ENCODE data around the gene PTPN23. TPM values are rescaled to one million over a fixed set of nuclear protein-coding genes. Genes with fewer than 3 reads are reported as not detected.
A peak's percentile ranks its signal among the peaks of the same experiment; 100 is the strongest.
"Not testable (repeated sequence)": the region's sequence is repeated elsewhere in the genome, so short reads cannot be mapped to it uniquely, and the experiment has no call there.

The PTPN23 gene
- total RNA-seq, 1 donor from 2014 or later = 33.7 TPM

DNA sequence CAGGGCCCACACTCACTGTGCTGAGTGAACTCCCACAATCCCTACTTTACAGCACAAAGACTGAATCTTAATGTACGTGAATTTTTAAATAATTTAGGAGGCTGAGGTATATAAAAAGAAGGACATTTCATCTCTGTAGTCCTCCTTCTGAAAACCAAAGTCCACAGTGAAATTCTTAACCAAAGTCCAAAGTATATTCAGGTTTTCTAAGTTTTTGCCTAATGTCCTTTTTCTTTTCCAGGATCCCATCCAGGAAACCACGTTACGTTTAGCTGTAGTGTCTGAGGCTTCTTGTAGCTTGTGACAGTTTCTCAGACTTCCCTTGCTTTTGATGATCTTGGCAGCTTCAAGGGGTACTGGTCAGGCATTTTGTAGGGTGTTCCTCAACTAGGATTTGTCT is 50.4 kb downstream of the PTPN23 start:
- intact Hi-C loops (cut with micrococcal nuclease) = no loop called here
- peaks cover 24% of the 10 kb centered on the region for H3K36me3 Mint-ChIP-seq (ENCODE audit: low read depth)
- peaks cover 3% of the 10 kb centered on the region for H3K4me1 Mint-ChIP-seq (ENCODE audit: low read depth)
- H3K4me3 Mint-ChIP-seq = no peak overlapping the region
- no peaks in the 10 kb centered on the region for H3K9me3 Mint-ChIP-seq
- no peaks in the 10 kb centered on the region for H3K27me3 Mint-ChIP-seq (ENCODE audit: insufficient read depth)
- no peak overlapping the region for H3K27ac Mint-ChIP-seq
- no peak for DNase-seq (ENCODE audit: low spot score)

- no peak overlapping the region for H3K27ac Mint-ChIP-seq
- DNase-seq (ENCODE audit: low spot score) = no peak
- peaks cover 30% of the 10 kb centered on the region for H3K36me3 Mint-ChIP-seq (ENCODE audit: low read depth)
- H3K9me3 Mint-ChIP-seq = no peaks in the 10 kb centered on the region
- H3K4me1 Mint-ChIP-seq (ENCODE audit: low read depth) = peaks cover 3% of the 10 kb centered on the region
- no peaks in the 10 kb centered on the region for H3K27me3 Mint-ChIP-seq (ENCODE audit: insufficient read depth)
- no peak overlapping the region for H3K4me3 Mint-ChIP-seq
- intact Hi-C loops (cut with micrococcal nuclease) = no loop called here
These were observed 51.9 kb downstream of the PTPN23 start for GRCh38 chr3:47432673-47433072.

DNA sequence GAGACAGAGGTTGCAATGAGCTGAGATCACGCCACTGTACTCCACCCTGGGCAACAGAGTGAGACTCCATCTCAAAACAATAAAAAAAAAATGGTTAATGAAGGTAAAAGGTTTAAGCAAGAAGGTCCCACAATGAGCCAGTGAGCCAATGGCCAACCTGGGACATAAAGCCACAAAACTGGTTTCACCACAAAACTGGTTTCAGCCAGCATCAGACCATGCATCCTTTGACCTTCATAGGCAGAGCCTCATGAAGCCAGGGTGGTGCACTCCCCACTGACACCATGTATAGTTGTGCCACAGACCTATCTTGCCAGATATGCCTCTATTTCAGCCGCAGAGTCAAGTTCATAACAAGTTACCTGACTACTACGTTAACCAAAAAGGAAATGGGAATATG is 53.0 kb downstream of the PTPN23 start:
- H3K9me3 Mint-ChIP-seq = no peaks in the 10 kb centered on the region
- no peaks in the 10 kb centered on the region for H3K27me3 Mint-ChIP-seq (ENCODE audit: insufficient read depth)
- H3K4me3 Mint-ChIP-seq = no peak overlapping the region
- intact Hi-C loops (cut with micrococcal nuclease) = no loop called here
- peaks cover 3% of the 10 kb centered on the region for H3K4me1 Mint-ChIP-seq (ENCODE audit: low read depth)
- H3K36me3 Mint-ChIP-seq (ENCODE audit: low read depth) = peaks cover 33% of the 10 kb centered on the region
- DNase-seq (ENCODE audit: low spot score) = no peak
- no peak overlapping the region for H3K27ac Mint-ChIP-seq

DNA sequence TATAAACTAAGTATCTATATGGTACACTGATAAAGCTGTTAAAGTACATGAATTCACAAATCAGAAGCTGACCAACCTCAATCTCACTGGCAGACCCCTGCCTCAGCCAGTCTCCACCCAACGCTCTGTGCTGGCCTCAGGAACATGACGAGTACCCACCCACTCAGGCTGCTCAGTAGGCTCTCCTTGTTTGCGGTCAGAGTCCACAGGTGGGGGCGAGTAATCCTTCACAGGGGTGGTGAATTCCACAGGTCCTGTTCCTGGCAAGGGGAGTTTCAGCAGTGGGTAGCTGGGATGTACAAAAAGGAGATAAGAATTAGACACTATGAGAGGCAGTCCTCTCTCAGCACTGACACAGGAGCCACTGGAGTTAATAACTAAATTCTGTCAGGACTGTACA is 54.0 kb downstream of the PTPN23 start:
- Mint-ChIP-seq H3K4me1 (ENCODE audit: low read depth) (peaks cover 3% of the 10 kb centered on the region), H3K4me3 (no peak overlapping the region), H3K9me3 (no peaks in the 10 kb centered on the region), H3K27me3 (ENCODE audit: insufficient read depth) (no peaks in the 10 kb centered on the region), H3K36me3 (ENCODE audit: low read depth) (peaks cover 30% of the 10 kb centered on the region), H3K27ac (no peak overlapping the region)
- DNase-seq (ENCODE audit: low spot score) = no peak
- intact Hi-C loops (cut with micrococcal nuclease) = no loop called here

DNA sequence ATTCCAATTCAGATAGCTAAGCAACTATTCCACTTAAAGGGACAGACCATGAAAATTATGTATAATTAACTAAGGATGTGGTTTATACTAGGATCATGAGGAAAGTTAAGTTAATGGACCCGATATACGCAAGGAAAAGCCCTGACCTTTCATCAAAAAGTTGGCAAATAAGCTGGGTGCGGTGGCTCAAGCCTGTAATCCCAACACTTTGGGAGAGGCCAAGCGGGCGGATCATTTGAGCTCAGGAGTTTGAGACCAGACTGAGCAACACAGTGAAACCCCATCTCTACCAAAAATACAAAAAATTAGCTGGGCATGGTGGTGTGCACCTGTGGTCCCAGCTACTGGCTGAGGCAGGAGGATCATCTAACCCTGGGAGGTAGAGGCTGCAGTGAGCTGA is 55.4 kb downstream of the PTPN23 start:
- no peak for DNase-seq (ENCODE audit: low spot score)
- peaks cover 25% of the 10 kb centered on the region for H3K36me3 Mint-ChIP-seq (ENCODE audit: low read depth)
- no peak overlapping the region for H3K27ac Mint-ChIP-seq
- peaks cover 3% of the 10 kb centered on the region for H3K4me1 Mint-ChIP-seq (ENCODE audit: low read depth)
- no peaks in the 10 kb centered on the region for H3K27me3 Mint-ChIP-seq (ENCODE audit: insufficient read depth)
- intact Hi-C loops (cut with micrococcal nuclease) = no loop called here
- no peak overlapping the region for H3K4me3 Mint-ChIP-seq
- no peaks in the 10 kb centered on the region for H3K9me3 Mint-ChIP-seq

DNA sequence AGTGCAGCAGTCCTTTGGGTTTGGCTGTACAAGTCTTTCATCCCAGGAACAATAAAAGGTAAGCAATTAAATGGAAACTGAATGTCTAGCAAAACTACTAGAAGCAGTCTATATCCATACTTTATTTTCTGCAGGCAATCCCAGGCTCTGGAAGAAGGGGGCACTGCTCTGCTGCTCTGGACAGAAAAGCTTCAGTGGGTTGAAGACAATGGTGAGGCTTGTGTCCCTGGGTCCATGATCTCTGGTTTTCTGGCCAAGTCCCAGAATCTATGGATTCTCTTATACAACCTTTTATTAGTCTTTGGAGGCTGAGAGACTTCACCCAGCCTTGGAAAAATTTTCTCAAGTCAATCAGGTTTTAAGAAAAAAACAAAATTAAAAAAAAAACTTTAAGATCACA is 59.3 kb downstream of the PTPN23 start:
- no peak overlapping the region for H3K4me3 Mint-ChIP-seq
- DNase-seq (ENCODE audit: low spot score) = no peak
- intact Hi-C loops (cut with micrococcal nuclease) = no loop called here
- H3K27ac Mint-ChIP-seq = no peak overlapping the region
- H3K4me1 Mint-ChIP-seq (ENCODE audit: low read depth) = peaks cover 6% of the 10 kb centered on the region
- no peaks in the 10 kb centered on the region for H3K9me3 Mint-ChIP-seq
- peaks cover 18% of the 10 kb centered on the region for H3K36me3 Mint-ChIP-seq (ENCODE audit: low read depth)
- H3K27me3 Mint-ChIP-seq (ENCODE audit: insufficient read depth) = no peaks in the 10 kb centered on the region

- no peaks in the 10 kb centered on the region for H3K9me3 Mint-ChIP-seq
- peaks cover 6% of the 10 kb centered on the region for H3K4me1 Mint-ChIP-seq (ENCODE audit: low read depth)
- no peak overlapping the region for H3K4me3 Mint-ChIP-seq
- intact Hi-C loops (cut with micrococcal nuclease) = no loop called here
- H3K27ac Mint-ChIP-seq = no peak overlapping the region
- no peaks in the 10 kb centered on the region for H3K27me3 Mint-ChIP-seq (ENCODE audit: insufficient read depth)
- no peak for DNase-seq (ENCODE audit: low spot score)
- peaks cover 15% of the 10 kb centered on the region for H3K36me3 Mint-ChIP-seq (ENCODE audit: low read depth)
These were observed 61.2 kb downstream of the PTPN23 start for GRCh38 chr3:47441796-47442551.

DNA sequence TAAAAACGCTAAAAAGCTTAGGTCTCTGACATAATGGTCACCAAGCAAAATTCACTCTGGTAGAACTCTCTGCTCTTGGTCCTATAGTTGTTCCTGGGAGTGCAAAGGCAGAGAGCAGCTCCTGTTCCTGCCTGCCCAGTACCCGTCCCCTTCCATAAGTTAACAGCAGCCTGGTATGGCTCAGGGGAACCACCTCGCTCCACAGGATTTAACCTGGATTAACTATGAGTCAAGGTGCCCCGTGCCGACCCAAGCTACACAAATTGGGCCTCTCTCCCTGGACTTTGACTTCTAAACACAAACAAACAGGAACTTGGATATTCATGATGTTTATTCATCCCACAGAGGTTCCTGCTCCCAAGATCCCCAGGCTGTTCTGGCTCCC is 62.8 kb downstream of the PTPN23 start:
- Mint-ChIP-seq H3K36me3 (ENCODE audit: low read depth) (peaks cover 16% of the 10 kb centered on the region), H3K9me3 (peaks cover 7% of the 10 kb centered on the region), H3K4me3 (no peak overlapping the region), H3K27ac (peak overlapping the region; percentile 38), H3K27me3 (ENCODE audit: insufficient read depth) (no peaks in the 10 kb centered on the region), H3K4me1 (ENCODE audit: low read depth) (peaks cover 6% of the 10 kb centered on the region)
- intact Hi-C loops (cut with micrococcal nuclease) = no loop called here
- DNase-seq (ENCODE audit: low spot score) = no peak

GRCh38 chr3:47444103-47444502 is 63.3 kb downstream of the PTPN23 start:
- H3K4me3 Mint-ChIP-seq = no peak overlapping the region
- H3K36me3 Mint-ChIP-seq (ENCODE audit: low read depth) = peaks cover 18% of the 10 kb centered on the region
- intact Hi-C loops (cut with micrococcal nuclease) = no loop called here
- H3K4me1 Mint-ChIP-seq (ENCODE audit: low read depth) = peaks cover 6% of the 10 kb centered on the region
- peak overlapping the region; percentile 38 for H3K27ac Mint-ChIP-seq
- peaks cover 10% of the 10 kb centered on the region for H3K9me3 Mint-ChIP-seq
- H3K27me3 Mint-ChIP-seq (ENCODE audit: insufficient read depth) = no peaks in the 10 kb centered on the region
- DNase-seq (ENCODE audit: low spot score) = no peak

DNA sequence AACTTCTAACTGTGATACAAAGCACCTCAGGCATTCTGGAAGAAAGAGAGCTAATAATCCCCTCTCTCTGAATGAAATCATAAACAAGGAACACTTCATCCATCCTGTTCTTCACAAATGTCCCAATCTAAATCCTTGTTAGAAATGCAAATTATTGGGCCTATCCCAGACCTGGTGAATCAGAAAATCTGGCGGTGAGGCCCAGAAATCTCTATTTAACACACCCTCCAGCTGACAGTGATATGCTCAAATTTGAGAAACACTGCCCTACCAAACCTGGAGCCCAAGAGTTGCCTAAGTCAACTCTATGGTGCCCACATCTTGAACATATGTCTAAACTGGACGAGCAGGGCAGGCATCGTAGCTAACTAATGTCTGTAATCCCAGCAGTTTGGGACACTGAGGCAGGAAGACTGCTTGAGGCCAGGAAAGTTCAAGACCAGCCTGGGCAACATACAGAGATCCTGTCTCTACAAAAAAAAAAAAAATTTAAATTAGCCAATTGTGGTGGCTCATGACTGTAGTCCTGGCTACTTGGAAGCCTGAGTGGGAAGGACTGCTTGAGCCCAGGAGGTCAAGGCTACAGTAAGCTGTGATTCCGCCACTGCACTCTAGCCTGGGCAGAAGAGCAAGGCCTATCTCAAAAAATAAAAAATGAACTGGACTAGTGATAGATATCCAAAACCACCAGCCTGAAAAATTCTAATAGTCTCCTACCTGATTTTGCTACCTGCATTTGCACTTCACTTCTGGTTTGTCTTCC is 71.8 kb downstream of the PTPN23 start:
- no peak for DNase-seq (ENCODE audit: low spot score)
- H3K36me3 Mint-ChIP-seq (ENCODE audit: low read depth) = peaks cover 8% of the 10 kb centered on the region
- H3K27me3 Mint-ChIP-seq (ENCODE audit: insufficient read depth) = no peaks in the 10 kb centered on the region
- H3K4me3 Mint-ChIP-seq = no peak overlapping the region
- intact Hi-C loops (cut with micrococcal nuclease) = no loop called here
- H3K27ac Mint-ChIP-seq = no peak overlapping the region
- no peaks in the 10 kb centered on the region for H3K4me1 Mint-ChIP-seq (ENCODE audit: low read depth)
- H3K9me3 Mint-ChIP-seq = peaks cover 10% of the 10 kb centered on the region

DNA sequence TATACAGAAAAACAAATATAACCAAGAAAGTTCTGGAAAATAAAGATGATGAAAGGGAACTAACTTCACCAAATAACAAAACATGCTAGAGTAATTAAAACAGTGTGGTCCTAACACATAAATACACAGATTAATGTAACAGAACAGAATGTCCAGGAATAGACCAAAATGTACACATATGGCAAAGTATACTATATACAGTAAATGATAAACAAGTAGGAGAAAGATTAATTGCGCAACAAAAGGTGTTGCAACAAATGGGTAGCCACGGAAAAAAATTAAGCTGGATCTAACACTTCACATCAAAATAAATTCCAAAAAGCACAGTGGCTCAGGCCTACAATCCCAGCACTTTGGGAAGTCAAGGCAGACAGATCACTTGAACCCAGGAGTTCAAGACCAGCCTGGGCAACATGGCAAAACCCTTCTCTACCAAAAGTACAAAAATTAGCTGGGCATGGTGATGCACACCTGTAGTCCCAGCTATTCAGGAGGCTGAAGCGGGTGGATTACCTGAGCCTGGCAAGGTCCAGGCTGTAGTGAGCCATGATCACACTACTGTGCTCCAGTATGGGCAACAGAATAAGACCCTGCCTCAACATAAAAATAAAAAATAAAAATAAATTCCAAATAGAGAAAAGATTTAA is 75.1 kb downstream of the PTPN23 start:
- intact Hi-C loops (cut with micrococcal nuclease) = no loop called here

GRCh38 chr3:47456984-47457383 is 76.2 kb downstream of the PTPN23 start:
- DNase-seq (ENCODE audit: low spot score) = no peak

More for the DNA sequence above, 75.1 kb downstream of the PTPN23 start:
- H3K27me3 Mint-ChIP-seq (ENCODE audit: insufficient read depth) = no peaks in the 10 kb centered on the region
- H3K36me3 Mint-ChIP-seq (ENCODE audit: low read depth) = peaks cover 5% of the 10 kb centered on the region
- H3K4me1 Mint-ChIP-seq (ENCODE audit: low read depth) = no peaks in the 10 kb centered on the region
- no peak overlapping the region for H3K4me3 Mint-ChIP-seq
- H3K27ac Mint-ChIP-seq = no peak overlapping the region
- DNase-seq (ENCODE audit: low spot score) = no peak
- peaks cover 6% of the 10 kb centered on the region for H3K9me3 Mint-ChIP-seq

DNA sequence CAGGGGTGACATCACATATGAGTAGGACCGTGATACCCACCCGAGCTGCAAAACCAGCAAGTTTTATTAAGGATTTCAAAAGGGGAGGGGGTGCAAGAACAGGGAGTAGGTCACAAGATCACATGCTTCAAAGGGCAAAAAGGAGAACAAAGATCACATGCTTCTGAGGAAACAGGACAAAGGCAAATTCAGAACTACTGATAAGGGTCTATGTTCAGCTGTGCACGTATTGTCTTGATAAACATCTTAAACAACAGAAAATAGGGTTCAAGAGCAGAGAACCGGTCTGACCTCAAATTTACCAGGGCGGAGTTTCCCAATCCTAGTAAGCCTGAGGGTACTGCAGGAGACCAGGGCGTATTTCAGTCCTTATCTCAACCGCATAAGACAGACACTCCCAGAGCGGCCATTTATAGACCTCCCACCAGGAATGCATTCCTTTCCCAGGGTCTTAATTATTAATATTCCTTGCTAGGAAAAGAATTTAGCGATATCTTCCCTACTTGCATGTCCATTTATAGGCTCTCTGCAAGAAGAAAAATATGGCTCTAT is 78.8 kb downstream of the PTPN23 start:
- H3K27me3 Mint-ChIP-seq (ENCODE audit: insufficient read depth); DNase-seq (ENCODE audit: low spot score); H3K4me3 Mint-ChIP-seq; intact Hi-C loops (cut with micrococcal nuclease); H3K27ac Mint-ChIP-seq; H3K4me1 Mint-ChIP-seq (ENCODE audit: low read depth); H3K9me3 Mint-ChIP-seq; H3K36me3 Mint-ChIP-seq (ENCODE audit: low read depth): not testable (repeated sequence)

More at GRCh38 chr3:47456984-47457383, 76.2 kb downstream of the PTPN23 start:
- intact Hi-C loops (cut with micrococcal nuclease) = no loop called here
- H3K4me3 Mint-ChIP-seq = no peak overlapping the region
- peaks cover 5% of the 10 kb centered on the region for H3K36me3 Mint-ChIP-seq (ENCODE audit: low read depth)
- no peaks in the 10 kb centered on the region for H3K4me1 Mint-ChIP-seq (ENCODE audit: low read depth)
- peaks cover 6% of the 10 kb centered on the region for H3K9me3 Mint-ChIP-seq
- H3K27me3 Mint-ChIP-seq (ENCODE audit: insufficient read depth) = no peaks in the 10 kb centered on the region
- no peak overlapping the region for H3K27ac Mint-ChIP-seq

Data from activated T-helper 1 cell treated with anti-CD3 and anti-CD28 coated beads, Interleukin-12 subunit alpha, Interleukin-12 subunit beta, Interleukin-2, Interleukin-4 antibody, amounts not matched to agents 30 ng/mL and 10 ng/mL and 1 ng/mL, durations not matched to agents 14 hours and 24 hours and 36 hours (primary cell).